Osteoblast (primary cell): ENCODE results near the gene CEP89. TPM values are rescaled to one million over a fixed set of nuclear protein-coding genes. Genes with fewer than 3 reads are reported as not detected.

ENCODE experiments used
- DNase-seq: peaks from one replicate; pipeline ENCODE4 v3.0.0; 2011; ENCODE audit warnings: low spot score, mixed read lengths; ENCODE audit not compliant: insufficient read length; ENCODE audit errors: missing footprints
- H2AFZ ChIP-seq: 2 replicates; pipeline ENCODE4 v1.6.0; 2011; ENCODE audit warnings: mild to moderate bottlenecking, low read length
- H3K27ac ChIP-seq: 2 replicates; pipeline ENCODE4 v1.5.1; 2011; ENCODE audit warnings: mild to moderate bottlenecking, low read depth, low read length, moderate library complexity
- H3K27me3 ChIP-seq: 2 replicates; pipeline ENCODE4 v1.6.0; 2012; ENCODE audit warnings: mild to moderate bottlenecking, control low read depth, inconsistent platforms, low read length, moderate library complexity; ENCODE audit not compliant: insufficient read depth
- H3K36me3 ChIP-seq: 2 replicates; pipeline ENCODE4 v1.5.1; 2011; ENCODE audit warnings: mild to moderate bottlenecking, low read length, control low read depth, moderate library complexity; ENCODE audit not compliant: insufficient read depth
- H3K4me1 ChIP-seq: 2 replicates; pipeline ENCODE4 v1.5.1; 2011; ENCODE audit warnings: mild to moderate bottlenecking, low read length, control low read depth, moderate library complexity; ENCODE audit not compliant: insufficient read depth
- H3K4me2 ChIP-seq: 2 replicates; pipeline ENCODE4 v1.6.0; 2011; ENCODE audit warnings: mild to moderate bottlenecking, low read length; ENCODE audit not compliant: insufficient read depth
- H3K4me3 ChIP-seq: fragments of 200-600 bp; sonication (generic); 3 replicates; pipeline ENCODE4 v1.5.1; 2012; ENCODE audit warnings: mild to moderate bottlenecking, low read length, inconsistent platforms; ENCODE audit not compliant: insufficient read depth
- H3K79me2 ChIP-seq: 2 replicates; pipeline ENCODE4 v1.6.0; 2012; ENCODE audit warnings: mild to moderate bottlenecking, low read length, control low read depth, inconsistent platforms; ENCODE audit not compliant: insufficient read depth
- H3K9me3 ChIP-seq: 2 replicates; pipeline ENCODE4 v1.5.1; 2011; ENCODE audit warnings: low read depth, low read length, control low read depth
- H4K20me1 ChIP-seq: 2 replicates; pipeline ENCODE4 v1.6.0; 2012; ENCODE audit warnings: mild to moderate bottlenecking, low read length, control low read depth; ENCODE audit not compliant: insufficient read depth
- total RNA-seq: library from RNA; depleted of rRNA; stranded (reverse); fragments of >200 nt; gene quantifications from 2 replicates; pipeline ENCODE4 v1.2.3, GENCODE V29; 2012
- TF ChIP-seq, protein P1 (sequence below): IDR thresholded peaks from 2 replicates; pipeline ENCODE4 v1.5.1; 2011; ENCODE audit warnings: mild to moderate bottlenecking, low read depth, low read length, moderate library complexity; ENCODE audit errors: extremely low read depth

CEP89 gene
- total RNA-seq, 1 donor: 18.5 TPM

DNA sequence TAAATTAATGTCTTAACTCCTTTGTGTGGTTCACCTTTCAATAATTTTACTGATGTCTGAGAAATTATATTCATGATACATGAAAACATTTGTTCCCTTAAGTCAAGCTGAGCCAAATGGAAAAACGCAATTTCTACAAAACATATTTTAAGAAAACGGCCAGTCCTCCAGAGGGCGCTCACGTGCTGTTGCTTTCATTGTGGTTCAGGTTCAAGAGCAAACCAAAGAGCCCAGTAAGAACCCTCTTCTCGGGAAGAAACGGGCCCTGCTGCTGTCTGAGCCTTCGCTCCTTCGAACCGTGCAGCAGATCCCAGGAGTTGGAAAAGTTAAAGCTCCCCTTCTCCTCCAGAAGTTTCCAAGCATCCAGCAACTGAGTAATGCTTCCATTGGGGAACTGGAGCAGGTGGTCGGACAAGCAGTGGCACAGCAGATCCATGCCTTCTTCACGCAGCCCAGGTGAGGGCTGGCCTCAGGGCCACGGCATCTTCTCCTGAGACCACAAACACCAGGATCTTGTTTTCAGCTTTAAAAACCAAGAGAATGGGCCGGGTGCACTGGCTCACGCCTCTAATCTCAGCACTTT is 4.6 kb upstream of the CEP89 start:
- peak; percentile 77 for DNase-seq
- no peaks in the 10 kb centered on the region for H4K20me1 ChIP-seq
- H3K4me1 ChIP-seq: peaks cover 3% of the 10 kb centered on the region
- TF ChIP-seq, protein P1, sequence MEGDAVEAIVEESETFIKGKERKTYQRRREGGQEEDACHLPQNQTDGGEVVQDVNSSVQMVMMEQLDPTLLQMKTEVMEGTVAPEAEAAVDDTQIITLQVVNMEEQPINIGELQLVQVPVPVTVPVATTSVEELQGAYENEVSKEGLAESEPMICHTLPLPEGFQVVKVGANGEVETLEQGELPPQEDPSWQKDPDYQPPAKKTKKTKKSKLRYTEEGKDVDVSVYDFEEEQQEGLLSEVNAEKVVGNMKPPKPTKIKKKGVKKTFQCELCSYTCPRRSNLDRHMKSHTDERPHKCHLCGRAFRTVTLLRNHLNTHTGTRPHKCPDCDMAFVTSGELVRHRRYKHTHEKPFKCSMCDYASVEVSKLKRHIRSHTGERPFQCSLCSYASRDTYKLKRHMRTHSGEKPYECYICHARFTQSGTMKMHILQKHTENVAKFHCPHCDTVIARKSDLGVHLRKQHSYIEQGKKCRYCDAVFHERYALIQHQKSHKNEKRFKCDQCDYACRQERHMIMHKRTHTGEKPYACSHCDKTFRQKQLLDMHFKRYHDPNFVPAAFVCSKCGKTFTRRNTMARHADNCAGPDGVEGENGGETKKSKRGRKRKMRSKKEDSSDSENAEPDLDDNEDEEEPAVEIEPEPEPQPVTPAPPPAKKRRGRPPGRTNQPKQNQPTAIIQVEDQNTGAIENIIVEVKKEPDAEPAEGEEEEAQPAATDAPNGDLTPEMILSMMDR: peak; percentile 89
- no peak overlapping the region for H3K4me3 ChIP-seq
- H3K4me2 ChIP-seq: no peak overlapping the region
- H3K27me3 ChIP-seq: no peaks in the 10 kb centered on the region
- H2AFZ ChIP-seq: peak overlapping the region; percentile 87
- no peaks in the 10 kb centered on the region for H3K9me3 ChIP-seq
- no peak overlapping the region for H3K27ac ChIP-seq
- peaks cover 5% of the 10 kb centered on the region for H3K79me2 ChIP-seq
- H3K36me3 ChIP-seq: no peaks in the 10 kb centered on the region

DNA sequence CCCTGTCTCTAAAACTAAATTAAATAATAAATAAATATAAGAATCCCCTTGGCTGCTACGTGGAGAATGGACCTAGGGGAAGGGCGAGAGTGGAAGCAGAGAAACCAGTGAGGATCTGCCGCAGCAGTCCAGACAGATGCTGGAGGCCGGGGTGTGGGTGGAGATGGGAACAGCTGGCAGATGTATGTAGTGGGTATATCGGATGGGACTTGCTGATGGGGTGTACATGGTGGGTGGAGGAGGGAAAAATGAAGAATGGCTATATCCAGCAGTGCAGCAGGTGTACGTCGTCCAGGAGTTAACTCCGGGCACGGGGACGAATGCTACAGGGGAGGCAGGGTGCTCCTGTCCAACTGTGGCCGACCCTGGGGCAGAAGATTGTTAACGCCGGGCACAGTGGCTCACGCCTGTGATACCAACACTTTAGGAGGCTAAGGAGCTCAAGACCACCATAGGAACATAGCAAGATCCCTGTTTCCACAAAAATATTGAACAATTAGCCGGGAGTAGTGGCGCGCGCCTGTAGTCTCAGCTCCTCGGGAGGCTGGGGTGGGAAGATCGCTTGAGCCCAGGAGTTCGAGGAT is 654 bp downstream of the CEP89 start:
- Histone ChIP-seq H4K20me1 (peaks cover 4% of the 10 kb centered on the region), H3K4me3 (peak overlapping the region; percentile 89), H3K4me2 (peak overlapping the region; percentile 89), H3K27ac (peak overlapping the region; percentile 43), H3K36me3 (peaks cover 5% of the 10 kb centered on the region), H2AFZ (peak overlapping the region; percentile 79), H3K79me2 (peaks cover 46% of the 10 kb centered on the region), H3K4me1 (peaks cover 9% of the 10 kb centered on the region), H3K9me3 (no peaks in the 10 kb centered on the region), H3K27me3 (no peaks in the 10 kb centered on the region)
- TF ChIP-seq, protein P1: no peak
- DNase-seq: peak; percentile 31

DNA sequence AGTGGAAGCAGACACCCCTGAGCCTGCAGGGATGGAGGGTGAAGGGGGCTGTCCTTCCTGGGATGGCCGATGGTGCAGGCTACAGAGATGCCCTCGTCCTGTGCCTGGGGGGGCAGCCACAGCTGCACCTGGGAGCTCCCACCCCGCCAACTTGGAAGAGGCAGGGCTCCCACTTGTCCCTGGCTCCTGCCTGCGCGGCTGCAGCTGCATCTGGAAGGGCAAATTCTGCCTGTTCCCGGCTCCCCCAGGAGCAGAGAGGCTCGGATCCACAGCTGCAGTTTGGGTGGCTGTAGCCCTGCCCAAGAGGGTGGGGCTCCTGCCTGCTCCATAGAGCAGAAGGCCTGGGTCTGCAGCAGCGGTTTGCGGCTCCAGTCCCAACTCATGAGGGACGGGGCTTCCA is 2.2 kb downstream of the CEP89 start:
- H3K4me3 ChIP-seq: no peak overlapping the region
- H3K4me2 ChIP-seq: no peak overlapping the region
- TF ChIP-seq, protein P1: no peak
- no peaks in the 10 kb centered on the region for H3K27me3 ChIP-seq
- H3K4me1 ChIP-seq: peaks cover 9% of the 10 kb centered on the region
- H2AFZ ChIP-seq: no peak overlapping the region
- no peak for DNase-seq
- H3K27ac ChIP-seq: no peak overlapping the region
- peaks cover 4% of the 10 kb centered on the region for H4K20me1 ChIP-seq
- H3K79me2 ChIP-seq: peaks cover 46% of the 10 kb centered on the region
- no peaks in the 10 kb centered on the region for H3K9me3 ChIP-seq
- H3K36me3 ChIP-seq: peaks cover 14% of the 10 kb centered on the region

DNA sequence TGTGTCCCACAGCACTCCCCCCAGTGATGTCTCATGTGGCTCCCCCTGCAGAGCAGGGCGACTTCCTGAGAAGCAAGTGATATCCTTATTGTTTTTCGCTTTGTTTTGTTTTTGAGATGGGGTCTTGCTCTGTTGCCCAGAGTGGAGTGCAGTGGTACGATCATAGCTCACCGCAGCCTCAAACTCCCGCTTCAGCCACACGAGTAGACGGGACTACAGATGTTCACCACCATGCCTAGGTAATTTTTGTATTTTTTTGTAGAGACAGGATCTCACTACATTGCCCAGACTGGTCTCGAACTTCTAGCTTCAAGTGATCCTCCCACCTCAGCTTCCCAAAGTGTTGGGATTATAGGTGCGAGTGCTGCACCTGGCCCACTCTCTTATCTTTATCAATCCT is 5.0 kb downstream of the CEP89 start:
- Histone ChIP-seq H2AFZ (no peak overlapping the region), H4K20me1 (peaks cover 7% of the 10 kb centered on the region), H3K4me3 (no peak overlapping the region), H3K4me2 (no peak overlapping the region), H3K27ac (no peak overlapping the region), H3K9me3 (no peaks in the 10 kb centered on the region), H3K4me1 (peaks cover 5% of the 10 kb centered on the region), H3K36me3 (peaks cover 31% of the 10 kb centered on the region), H3K79me2 (peaks cover 45% of the 10 kb centered on the region), H3K27me3 (no peaks in the 10 kb centered on the region)
- TF ChIP-seq, protein P1: no peak
- DNase-seq: no peak
